GM18907 (cell line): Measurements from ENCODE around the gene TMEM200B.
"Not testable (repeated sequence)": the region's sequence is repeated elsewhere in the genome, so short reads cannot be mapped to it uniquely, and the experiment has no call there.

ENCODE experiments used
- ATAC-seq: cut with Tn5 transposase; IDR thresholded peaks from one replicate; pipeline ENCODE4 v1.9.1; 2021; ENCODE audit warnings: mild to moderate bottlenecking, moderate library complexity; ENCODE audit not compliant: unreplicated experiment

TMEM200B gene

GRCh38 chr1:29123887-29124365 lies at the start of gene TMEM200B:
Gene TMEM200B, minus strand, starts transcription at chr1:29123903. Its CDS starts 2,075 bp downstream, at chr1:29121828.
- ATAC-seq = no peak

- ATAC-seq = no peak
Observed at GRCh38 chr1:29172415-29172939, 48.8 kb upstream of the TMEM200B start.

- ATAC-seq = no peak
Observed at GRCh38 chr1:29171521-29171920, 47.8 kb upstream of the TMEM200B start.

- ATAC-seq = no peak
Observed at GRCh38 chr1:29171089-29171488, 47.4 kb upstream of the TMEM200B start.

- ATAC-seq = no peak
Observed at GRCh38 chr1:29169976-29170375, 46.3 kb upstream of the TMEM200B start.

GRCh38 chr1:29167904-29168303 lies 44.2 kb upstream of the TMEM200B start:
- ATAC-seq = no peak

- ATAC-seq = no peak
Observed at GRCh38 chr1:29166291-29166878, 42.7 kb upstream of the TMEM200B start.

GRCh38 chr1:29164588-29164987 lies 40.9 kb upstream of the TMEM200B start:
- no peak for ATAC-seq

- no peak for ATAC-seq
Observed at GRCh38 chr1:29162476-29163138, 38.9 kb upstream of the TMEM200B start.

- ATAC-seq = no peak
Observed at GRCh38 chr1:29162025-29162424, 38.3 kb upstream of the TMEM200B start.

GRCh38 chr1:29159773-29160172 lies 36.1 kb upstream of the TMEM200B start:
- ATAC-seq = no peak

- no peak for ATAC-seq
Observed at GRCh38 chr1:29157269-29157601, 33.5 kb upstream of the TMEM200B start.

- no peak for ATAC-seq
Observed at GRCh38 chr1:29156543-29157268, 33.0 kb upstream of the TMEM200B start.

GRCh38 chr1:29152046-29152805 lies 28.5 kb upstream of the TMEM200B start:
- ATAC-seq = no peak

- ATAC-seq = not testable (repeated sequence)
Observed at GRCh38 chr1:29150346-29150745, 26.6 kb upstream of the TMEM200B start.

GRCh38 chr1:29148656-29149491 lies 25.2 kb upstream of the TMEM200B start:
- no peak for ATAC-seq

- no peak for ATAC-seq
Observed at GRCh38 chr1:29145739-29146437, 22.2 kb upstream of the TMEM200B start.

GRCh38 chr1:29144178-29144577 lies 20.5 kb upstream of the TMEM200B start:
- ATAC-seq = no peak

- no peak for ATAC-seq
Observed at GRCh38 chr1:29142714-29143113, 19.0 kb upstream of the TMEM200B start.
